PC-9 (cell line): ENCODE results near the gene RGL1. TPM values are rescaled to one million over a fixed set of nuclear protein-coding genes. Genes with fewer than 3 reads are reported as not detected.

Experiments
- BruUV-seq: library from RNA; stranded (reverse); fragments of 400-500 nt; replicated peaks from 2 replicates; lab custom pipeline; 2021; lab: Mats Ljungman, UMichigan
- CTCF ChIA-PET: fragments of 300-600 bp; sonication (Branson Sonifier 250); formaldehyde crosslinking; loops from one replicate; lab custom pipeline; 2022; ENCODE audit warnings: antibody characterized with exemption; lab: Charles Lee
- POLR2A ChIA-PET: fragments of 300-600 bp; sonication (Branson Sonifier 250); formaldehyde crosslinking; loops from one replicate; lab custom pipeline; 2022; ENCODE audit warnings: antibody characterized with exemption; ENCODE audit not compliant: unreplicated experiment; lab: Charles Lee
- DNase-seq, 2 experiments: peaks; one replicate each; pipeline versions ENCODE4 v3.0.0 to v3.0.0-alpha.2; 2015 to 2022; ENCODE audit warnings: mixed read lengths in 1 of 2
- H2AFZ ChIP-seq: fragments of 200-600 bp; sonication (generic); 2 replicates; pipeline ENCODE4 v1.8.1; 2017; ENCODE audit warnings: antibody characterized with exemption
- H3F3A ChIP-seq: fragments of 200-600 bp; sonication (generic); 2 replicates; pipeline ENCODE4 v1.8.1; 2017; ENCODE audit warnings: antibody characterized with exemption, mild to moderate bottlenecking, low read depth; ENCODE audit not compliant: insufficient read depth
- H3K27ac ChIP-seq: fragments of 200-600 bp; sonication (generic); 2 replicates; pipeline ENCODE4 v1.6.1; 2016; ENCODE audit warnings: mixed run types
- H3K27me3 ChIP-seq: fragments of 200-600 bp; sonication (generic); 2 replicates; pipeline ENCODE4 v1.6.1; 2016; ENCODE audit warnings: low read depth, mixed run types; ENCODE audit not compliant: insufficient read depth
- H3K36me3 ChIP-seq: fragments of 200-600 bp; sonication (generic); 2 replicates; pipeline ENCODE4 v1.6.1; 2016; ENCODE audit warnings: low read depth, mixed run types
- H3K4me1 ChIP-seq: fragments of 200-600 bp; sonication (generic); replicated peaks from 2 replicates; pipeline ENCODE4 v1.6.1; 2016; ENCODE audit warnings: mixed run types; ENCODE audit not compliant: insufficient read depth
- H3K4me2 ChIP-seq: fragments of 200-600 bp; sonication (generic); 2 replicates; pipeline ENCODE4 v1.6.1; 2017; ENCODE audit warnings: mixed run types
- H3K4me3 ChIP-seq: fragments of 200-600 bp; sonication (generic); 2 replicates; pipeline ENCODE4 v1.6.1; 2016; ENCODE audit warnings: mixed run types
- H3K79me2 ChIP-seq: fragments of 200-600 bp; sonication (generic); 2 replicates; pipeline ENCODE4 v1.6.1; 2017; ENCODE audit warnings: low read depth, mixed run types
- H3K9me2 ChIP-seq: fragments of 200-600 bp; sonication (generic); 2 replicates; pipeline ENCODE4 v1.8.1; 2017; ENCODE audit warnings: mild to moderate bottlenecking; ENCODE audit not compliant: insufficient read depth
- H3K9me3 ChIP-seq: fragments of 200-600 bp; sonication (generic); 2 replicates; pipeline ENCODE4 v1.8.1; 2016; ENCODE audit warnings: low read depth; ENCODE audit not compliant: insufficient read depth
- H4K20me1 ChIP-seq: fragments of 200-600 bp; sonication (generic); 2 replicates; pipeline ENCODE4 v1.8.1; 2017; ENCODE audit not compliant: insufficient read depth
- CTCF ChIP-seq: fragments of 200-600 bp; sonication (generic); conservative IDR thresholded peaks from 2 replicates; pipeline ENCODE4 v1.6.1; 2017; ENCODE audit warnings: mixed run types, antibody characterized with exemption, mild to moderate bottlenecking, moderate library complexity
- EZH2 ChIP-seq: fragments of 200-600 bp; sonication (generic); IDR thresholded peaks from 2 replicates; pipeline ENCODE4 v1.8.0; 2017; ENCODE audit warnings: antibody characterized with exemption, low read depth
- intact Hi-C: fragments of 100-400 bp; cut with micrococcal nuclease; formaldehyde crosslinking; loops from one replicate; pipeline ENCODE4 v1.10.0; 2022; ENCODE audit not compliant: unreplicated experiment
- total RNA-seq: library from RNA; stranded (reverse); gene quantifications from 2 replicates; pipeline ENCODE4 v1.2.3, GENCODE V29; 2021

The RGL1 gene
- total RNA-seq, 1 experiment from 2014 or later = 2.6 TPM

- ChIA-PET CTCF (no interaction called here), POLR2A (no interaction called here)
- Histone ChIP-seq H3K27ac (no peak overlapping the region; the same call in 1 of the 2 replicates), H3K4me2 (no peak overlapping the region), H4K20me1 (no peaks in the 10 kb centered on the region), H3K4me3 (no peak overlapping the region), H3K36me3 (no peaks in the 10 kb centered on the region), H3K4me1 (0 out of 2 replicates have a peak, but pooled peaks cover 3% of the 10 kb centered on the region), H3K79me2 (no peaks in the 10 kb centered on the region; the same call in 1 of the 2 replicates), H3K9me2 (no peaks in the 10 kb centered on the region), H3K27me3 (no peaks in the 10 kb centered on the region), H2AFZ (no peak overlapping the region), H3K9me3 (no peaks in the 10 kb centered on the region; the same call in 1 of the 2 replicates), H3F3A (no peaks in the 10 kb centered on the region)
- intact Hi-C loops = no loop called here
- DNase-seq = no peak
- TF ChIP-seq EZH2 = no peak
- TF ChIP-seq CTCF = no peak
- no TSS peak for BruUV-seq
These were observed 16.5 kb downstream of the RGL1 start for GRCh38 chr1:183821309-183821888.

- H3K36me3 ChIP-seq = no peaks in the 10 kb centered on the region
- H3K79me2 ChIP-seq = no peaks in the 10 kb centered on the region; the same call in 1 of the 2 replicates
- CTCF ChIA-PET = no interaction called here
- 0 out of 2 replicates have a peak, but pooled peaks cover 3% of the 10 kb centered on the region for H3K4me1 ChIP-seq
- BruUV-seq = no TSS peak
- POLR2A ChIA-PET = interaction anchor here (1.1 kb wide), 1 partner anchor 14 kb away, joined by 4 read pairs; no protein-coding TSS in a partner anchor
- DNase-seq = no peak
- no peaks in the 10 kb centered on the region; the same call in 1 of the 2 replicates for H3K9me3 ChIP-seq
- no peaks in the 10 kb centered on the region for H4K20me1 ChIP-seq
- no peak overlapping the region for H3K4me2 ChIP-seq
- no peak overlapping the region for H3K4me3 ChIP-seq
- H3K27ac ChIP-seq = no peak overlapping the region; the same call in 1 of the 2 replicates
- H3K9me2 ChIP-seq = no peaks in the 10 kb centered on the region
- no peaks in the 10 kb centered on the region for H3F3A ChIP-seq
- H2AFZ ChIP-seq = no peak overlapping the region
- H3K27me3 ChIP-seq = no peaks in the 10 kb centered on the region
- no peak for TF ChIP-seq CTCF
- no peak for TF ChIP-seq EZH2
- intact Hi-C loops = no loop called here
These were observed 17.1 kb downstream of the RGL1 start for GRCh38 chr1:183821889-183822611.

GRCh38 chr1:183824291-183824690, 19.4 kb downstream of the RGL1 start:
- Histone ChIP-seq H3K79me2 (no peaks in the 10 kb centered on the region; the same call in 1 of the 2 replicates), H3K4me3 (no peak overlapping the region), H3K27ac (no peak overlapping the region), H3K9me3 (no peaks in the 10 kb centered on the region; the same call in 1 of the 2 replicates), H3K9me2 (no peaks in the 10 kb centered on the region), H3F3A (no peaks in the 10 kb centered on the region), H2AFZ (no peak overlapping the region), H3K27me3 (no peaks in the 10 kb centered on the region), H4K20me1 (no peaks in the 10 kb centered on the region), H3K36me3 (no peaks in the 10 kb centered on the region; the same call in 1 of the 2 replicates), H3K4me1 (peaks cover 3% of the 10 kb centered on the region; the same call in 1 of the 2 replicates), H3K4me2 (no peak overlapping the region)
- ChIA-PET CTCF (no interaction called here), POLR2A (no interaction called here)
- no peak for DNase-seq
- TF ChIP-seq CTCF = no peak
- TF ChIP-seq EZH2 = no peak
- intact Hi-C loops = no loop called here
- no TSS peak for BruUV-seq
